ENCODE measurements around the gene GSC2.

The GSC2 gene

DNA sequence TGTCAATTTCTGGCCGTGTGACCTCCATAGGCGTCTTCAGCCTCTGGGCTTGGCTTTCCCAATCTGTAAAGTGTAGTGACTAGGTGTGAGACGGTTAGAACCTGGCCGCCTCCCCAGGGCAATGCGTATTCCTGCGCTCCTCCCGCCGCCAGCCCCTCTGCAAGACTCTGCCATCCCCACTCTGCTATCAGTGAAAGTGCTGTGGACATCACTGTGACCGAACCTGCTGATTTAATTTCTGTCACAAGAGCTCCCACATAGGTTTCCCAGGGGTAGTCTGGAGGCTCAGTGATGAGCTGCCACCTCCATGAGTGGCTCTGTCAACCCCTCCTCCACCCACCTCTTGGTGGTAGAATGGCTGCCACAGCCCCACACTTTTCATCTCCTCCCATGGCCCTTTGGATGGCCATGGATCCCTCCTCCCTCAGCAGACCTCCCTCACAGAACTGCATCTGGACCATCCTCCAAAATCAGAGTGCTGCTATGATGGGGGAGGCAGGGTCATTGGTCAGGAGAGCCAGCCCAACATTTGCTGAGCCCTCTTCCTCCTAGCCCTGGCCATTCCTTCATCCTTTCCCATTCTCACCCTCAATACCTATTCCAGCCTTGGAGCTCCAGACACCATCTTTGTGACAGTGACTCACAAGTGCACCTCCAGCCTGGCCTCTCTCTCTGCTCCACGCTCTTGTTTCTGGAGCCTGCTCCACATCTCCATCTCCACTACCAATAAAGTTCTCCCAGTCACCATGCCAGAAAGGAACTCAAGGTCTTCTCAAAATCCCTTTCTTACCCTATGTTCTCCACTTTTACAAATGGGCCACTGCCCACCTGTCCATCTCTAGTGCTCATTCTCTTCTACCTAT, 1.5 kb upstream of the GSC2 start:
- Histone ChIP-seq H3K9me2 (replicated peaks; ENCODE audit: low read depth, low read length) (no peaks in the 10 kb centered on the region), H3K79me2 (ENCODE audit: insufficient read depth, low read length) (no peaks in the 10 kb centered on the region), H3K36me3 (ENCODE audit: insufficient read depth, low read length) (no peaks in the 10 kb centered on the region), H3K4me1 (ENCODE audit: insufficient read depth, low read length, poor library complexity, severe bottlenecking) (peaks cover 4% of the 10 kb centered on the region), H4K20me1 (ENCODE audit: insufficient read depth, low read length, poor library complexity, severe bottlenecking) (no peaks in the 10 kb centered on the region), H3K9ac (ENCODE audit: low read depth, low read length, poor library complexity, severe bottlenecking) (no peak overlapping the region), H2AFZ (ENCODE audit: low read length) (no peak overlapping the region), H3K4me3 (ENCODE audit: low read length, poor library complexity, severe bottlenecking) (no peak overlapping the region), H3K4me2 (ENCODE audit: low read depth, low read length, poor library complexity, severe bottlenecking) (no peak overlapping the region), H3F3A (ENCODE audit: low read depth) (no peaks in the 10 kb centered on the region), H3K9me3 (ENCODE audit: insufficient read depth, low read depth, low read length) (no peaks in the 10 kb centered on the region), H3K27me3 (ENCODE audit: insufficient read depth, low read length, poor library complexity, severe bottlenecking) (no peaks in the 10 kb centered on the region)
- TF ChIP-seq, protein P1, sequence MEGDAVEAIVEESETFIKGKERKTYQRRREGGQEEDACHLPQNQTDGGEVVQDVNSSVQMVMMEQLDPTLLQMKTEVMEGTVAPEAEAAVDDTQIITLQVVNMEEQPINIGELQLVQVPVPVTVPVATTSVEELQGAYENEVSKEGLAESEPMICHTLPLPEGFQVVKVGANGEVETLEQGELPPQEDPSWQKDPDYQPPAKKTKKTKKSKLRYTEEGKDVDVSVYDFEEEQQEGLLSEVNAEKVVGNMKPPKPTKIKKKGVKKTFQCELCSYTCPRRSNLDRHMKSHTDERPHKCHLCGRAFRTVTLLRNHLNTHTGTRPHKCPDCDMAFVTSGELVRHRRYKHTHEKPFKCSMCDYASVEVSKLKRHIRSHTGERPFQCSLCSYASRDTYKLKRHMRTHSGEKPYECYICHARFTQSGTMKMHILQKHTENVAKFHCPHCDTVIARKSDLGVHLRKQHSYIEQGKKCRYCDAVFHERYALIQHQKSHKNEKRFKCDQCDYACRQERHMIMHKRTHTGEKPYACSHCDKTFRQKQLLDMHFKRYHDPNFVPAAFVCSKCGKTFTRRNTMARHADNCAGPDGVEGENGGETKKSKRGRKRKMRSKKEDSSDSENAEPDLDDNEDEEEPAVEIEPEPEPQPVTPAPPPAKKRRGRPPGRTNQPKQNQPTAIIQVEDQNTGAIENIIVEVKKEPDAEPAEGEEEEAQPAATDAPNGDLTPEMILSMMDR (conservative IDR thresholded peaks at IDR 0.05; ENCODE audit: low read length): no peak
- no peak for TF ChIP-seq EZH2phosphoT487 (IDR thresholded peaks at IDR 0.05; ENCODE audit: borderline replicate concordance)

DNA sequence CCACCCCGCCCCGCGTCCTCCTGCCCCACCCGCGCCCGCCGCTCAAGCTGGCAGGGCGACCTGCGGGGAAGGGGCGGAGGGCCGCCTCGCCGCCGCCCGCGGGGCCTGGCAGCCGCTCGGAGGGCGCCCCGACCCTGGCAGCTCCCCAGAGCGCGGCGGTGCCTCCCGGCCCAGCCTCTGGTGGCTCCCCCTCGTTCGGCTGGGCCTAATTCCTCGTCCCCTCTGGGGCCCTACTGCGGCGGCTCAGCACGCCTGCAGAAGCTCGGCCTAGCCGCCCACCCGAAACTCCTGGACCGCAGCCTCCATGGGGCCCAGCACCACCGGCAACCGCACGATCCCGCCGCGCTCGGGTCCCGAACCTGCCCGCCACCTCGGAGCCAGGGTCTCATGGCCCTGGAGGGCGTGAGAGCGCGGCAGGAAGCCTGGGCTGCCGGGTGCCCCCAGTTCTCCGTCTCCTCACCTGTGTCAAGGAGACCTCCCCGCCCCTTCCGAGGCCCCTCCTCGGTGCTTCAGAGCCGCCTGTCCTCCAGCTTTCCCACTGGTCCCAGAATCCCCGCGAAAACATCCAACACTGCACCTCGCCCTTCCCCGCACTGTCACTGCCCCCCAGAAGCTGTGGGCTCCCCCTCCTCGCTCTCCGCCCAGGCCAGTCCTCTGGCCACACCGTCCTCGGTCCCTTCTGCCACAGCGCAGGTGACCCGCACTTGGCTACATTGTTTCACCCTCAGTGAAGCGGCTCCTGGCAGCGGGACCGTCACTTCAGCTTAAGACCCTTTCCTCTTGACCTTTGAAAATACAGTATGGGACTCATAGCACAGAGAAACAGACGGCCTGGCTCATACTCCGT, 613 bp upstream of the GSC2 start:
- Histone ChIP-seq H3K9ac (ENCODE audit: low read depth, low read length, poor library complexity, severe bottlenecking) (no peak overlapping the region), H3K4me2 (ENCODE audit: low read depth, low read length, poor library complexity, severe bottlenecking) (no peak overlapping the region), H2AFZ (ENCODE audit: low read length) (no peak overlapping the region), H4K20me1 (ENCODE audit: insufficient read depth, low read length, poor library complexity, severe bottlenecking) (no peaks in the 10 kb centered on the region), H3K9me2 (replicated peaks; ENCODE audit: low read depth, low read length) (no peaks in the 10 kb centered on the region), H3K4me3 (ENCODE audit: low read length, poor library complexity, severe bottlenecking) (no peak overlapping the region), H3K36me3 (ENCODE audit: insufficient read depth, low read length) (no peaks in the 10 kb centered on the region), H3K79me2 (ENCODE audit: insufficient read depth, low read length) (no peaks in the 10 kb centered on the region), H3K27me3 (ENCODE audit: insufficient read depth, low read length, poor library complexity, severe bottlenecking) (no peaks in the 10 kb centered on the region), H3K9me3 (ENCODE audit: insufficient read depth, low read depth, low read length) (no peaks in the 10 kb centered on the region), H3F3A (ENCODE audit: low read depth) (no peaks in the 10 kb centered on the region), H3K4me1 (ENCODE audit: insufficient read depth, low read length, poor library complexity, severe bottlenecking) (peaks cover 4% of the 10 kb centered on the region)
- TF ChIP-seq, protein P1 (conservative IDR thresholded peaks at IDR 0.05; ENCODE audit: low read length): no peak
- no peak for TF ChIP-seq EZH2phosphoT487 (IDR thresholded peaks at IDR 0.05; ENCODE audit: borderline replicate concordance)

DNA sequence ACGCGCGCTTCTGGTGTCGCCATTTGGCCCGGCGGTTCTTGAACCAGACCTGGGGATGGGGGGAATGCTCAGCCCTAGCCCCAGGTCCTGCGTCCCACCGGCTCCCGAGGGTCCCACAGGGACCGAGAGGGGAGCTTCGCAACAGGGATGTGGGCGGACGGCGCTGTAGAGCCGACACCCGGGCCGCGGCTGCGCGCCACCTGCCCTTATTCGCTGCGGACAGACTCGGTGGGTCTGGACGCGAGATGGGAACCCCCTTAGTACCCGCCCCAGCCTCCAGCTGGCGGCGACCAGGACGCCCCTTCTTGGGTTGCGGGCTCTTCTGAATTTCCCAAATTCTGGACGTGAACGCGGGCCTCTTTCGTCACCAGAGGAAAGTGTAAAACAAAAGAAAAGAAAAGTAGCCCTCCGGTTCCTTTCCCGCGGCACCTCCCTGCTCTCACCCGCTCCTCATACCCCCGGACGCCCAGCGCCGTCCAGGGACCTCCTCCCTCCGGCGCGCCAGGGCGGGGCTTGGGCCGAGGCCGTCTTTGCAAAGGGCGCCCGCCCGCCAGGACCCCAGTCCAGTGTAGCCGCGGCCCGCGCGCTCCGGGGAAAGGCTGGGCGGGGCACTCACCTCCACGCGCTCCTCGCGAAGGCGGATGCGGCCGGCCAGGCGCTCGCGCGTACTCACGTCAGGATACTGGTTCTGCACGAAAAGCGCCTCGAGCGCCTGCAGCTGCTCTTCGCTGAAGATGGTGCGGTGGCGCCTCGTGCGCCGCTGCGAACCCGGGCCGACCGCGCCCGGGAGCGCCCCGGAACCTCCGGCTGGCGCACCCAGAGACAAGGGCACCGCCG, 827 bp downstream of the GSC2 start:
- no peaks in the 10 kb centered on the region for H3K36me3 ChIP-seq (ENCODE audit: insufficient read depth, low read length)
- peaks cover 2% of the 10 kb centered on the region for H3K79me2 ChIP-seq (ENCODE audit: insufficient read depth, low read length)
- no peaks in the 10 kb centered on the region for H3K27me3 ChIP-seq (ENCODE audit: insufficient read depth, low read length, poor library complexity, severe bottlenecking)
- H4K20me1 ChIP-seq (ENCODE audit: insufficient read depth, low read length, poor library complexity, severe bottlenecking): peaks cover 1% of the 10 kb centered on the region
- H2AFZ ChIP-seq (ENCODE audit: low read length): no peak overlapping the region
- no peak overlapping the region for H3K4me3 ChIP-seq (ENCODE audit: low read length, poor library complexity, severe bottlenecking)
- H3K9ac ChIP-seq (ENCODE audit: low read depth, low read length, poor library complexity, severe bottlenecking): no peak overlapping the region
- H3K4me2 ChIP-seq (ENCODE audit: low read depth, low read length, poor library complexity, severe bottlenecking): no peak overlapping the region
- peaks cover 4% of the 10 kb centered on the region for H3K4me1 ChIP-seq (ENCODE audit: insufficient read depth, low read length, poor library complexity, severe bottlenecking)
- no peak for TF ChIP-seq EZH2phosphoT487 (IDR thresholded peaks at IDR 0.05; ENCODE audit: borderline replicate concordance)
- TF ChIP-seq, protein P1 (conservative IDR thresholded peaks at IDR 0.05; ENCODE audit: low read length): no peak
- no peaks in the 10 kb centered on the region for H3F3A ChIP-seq (ENCODE audit: low read depth)
- H3K9me3 ChIP-seq (ENCODE audit: insufficient read depth, low read depth, low read length): no peaks in the 10 kb centered on the region
- no peaks in the 10 kb centered on the region for H3K9me2 ChIP-seq (replicated peaks; ENCODE audit: low read depth, low read length)
